DMS53 treated with DMSO at 0.1 percent for 48 hours (cell line): ENCODE data around the gene MAP4K2.

Experiments used
- DNase-seq: peaks from one replicate; lab custom pipeline; 2025; ENCODE audit not compliant: unreplicated experiment; lab: John Stamatoyannopoulos, UW

Gene MAP4K2

DNA sequence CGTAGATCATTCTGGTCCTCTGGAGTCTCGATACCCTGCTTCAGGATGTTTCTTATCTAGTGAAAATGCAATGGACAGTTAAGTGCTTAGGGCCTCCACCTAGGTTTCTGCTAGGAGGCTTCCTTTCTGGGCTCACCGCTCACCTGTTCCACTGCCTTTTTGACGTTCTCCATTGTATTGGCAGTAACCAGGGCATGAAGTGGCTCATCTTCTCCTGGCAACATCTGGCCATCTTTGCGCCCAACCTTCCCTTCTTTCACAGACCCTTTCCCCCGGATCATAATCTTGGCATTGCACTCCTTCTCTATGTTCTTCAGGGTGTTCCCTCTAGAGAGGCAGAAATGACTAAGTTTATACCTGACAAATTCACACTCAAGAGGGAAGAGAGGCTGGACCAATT is 33.7 kb downstream of the MAP4K2 start:
- DNase-seq, result no peak

GRCh38 chr11:64768300-64768694 is 34.7 kb downstream of the MAP4K2 start:
- DNase-seq, result no peak

DNA sequence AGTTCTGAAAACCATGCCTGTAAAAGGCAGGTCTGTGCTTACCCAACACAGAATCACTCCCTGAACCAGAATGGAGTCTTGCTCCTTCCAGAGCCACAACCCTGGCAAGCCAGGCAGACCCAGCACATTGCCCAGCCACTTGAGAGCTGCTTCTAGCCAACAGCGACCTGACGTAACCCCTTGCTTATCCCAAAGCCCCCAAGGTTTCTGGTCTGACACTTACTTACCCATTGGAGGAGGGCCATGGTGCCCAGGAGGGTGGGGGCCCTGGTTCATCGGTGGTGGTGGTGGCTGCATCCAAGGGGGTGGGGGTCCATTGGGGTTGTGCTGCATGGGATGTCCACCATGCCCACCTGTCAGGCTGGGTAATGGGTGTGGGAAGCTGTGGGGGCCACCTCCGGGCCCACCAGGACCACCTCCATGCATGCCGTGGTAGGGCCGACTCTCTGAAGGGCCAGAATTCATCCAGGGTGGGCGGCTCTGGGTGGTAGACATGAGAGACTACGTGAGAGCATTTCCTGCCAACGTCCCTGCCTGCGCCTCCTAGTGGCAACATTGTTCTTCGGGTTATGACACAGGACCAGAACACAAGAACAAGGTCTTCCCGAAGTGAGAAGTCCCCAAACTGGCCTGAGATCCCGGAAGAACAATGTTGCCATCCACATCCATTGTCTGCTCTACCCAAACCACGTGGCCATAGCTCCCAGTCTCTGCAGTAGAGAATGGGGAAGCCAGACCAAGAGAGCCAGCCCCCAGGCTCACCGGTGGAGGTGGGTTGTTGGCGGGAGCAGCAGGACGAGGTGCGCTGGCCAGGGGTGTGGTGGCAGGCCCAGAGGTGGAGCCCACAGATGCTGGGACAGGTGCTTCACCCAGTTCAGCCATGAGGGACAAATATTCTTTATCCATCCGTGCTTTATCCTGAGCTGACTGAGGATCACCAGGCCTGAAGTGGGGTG is 35.4 kb downstream of the MAP4K2 start:
- peak; percentile 56 for DNase-seq

DNA sequence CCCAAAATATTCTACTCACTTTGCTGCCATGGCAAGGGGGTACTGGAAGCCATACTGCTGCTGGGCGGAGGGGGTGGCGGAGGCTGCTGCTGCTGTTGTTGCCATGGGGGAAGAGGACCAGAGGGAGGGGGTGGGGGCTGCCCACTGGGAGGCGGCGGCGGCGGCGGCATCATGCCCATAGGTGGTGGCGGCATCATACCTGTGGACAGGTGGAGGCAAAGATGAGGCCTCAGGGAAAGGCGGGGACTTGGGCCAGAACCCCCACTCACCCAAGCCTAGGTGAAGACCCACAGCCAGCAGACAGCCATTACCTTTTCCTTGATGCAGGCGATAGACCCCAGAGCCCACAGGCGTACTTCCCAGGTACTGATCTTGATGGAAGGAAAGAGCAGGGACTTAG is 36.1 kb downstream of the MAP4K2 start:
- DNase-seq, result no peak

- DNase-seq, result no peak
These were observed 37.0 kb downstream of the MAP4K2 start for GRCh38 chr11:64765851-64766665.

- no peak for DNase-seq
These were observed 37.6 kb downstream of the MAP4K2 start for GRCh38 chr11:64765291-64765850.

DNA sequence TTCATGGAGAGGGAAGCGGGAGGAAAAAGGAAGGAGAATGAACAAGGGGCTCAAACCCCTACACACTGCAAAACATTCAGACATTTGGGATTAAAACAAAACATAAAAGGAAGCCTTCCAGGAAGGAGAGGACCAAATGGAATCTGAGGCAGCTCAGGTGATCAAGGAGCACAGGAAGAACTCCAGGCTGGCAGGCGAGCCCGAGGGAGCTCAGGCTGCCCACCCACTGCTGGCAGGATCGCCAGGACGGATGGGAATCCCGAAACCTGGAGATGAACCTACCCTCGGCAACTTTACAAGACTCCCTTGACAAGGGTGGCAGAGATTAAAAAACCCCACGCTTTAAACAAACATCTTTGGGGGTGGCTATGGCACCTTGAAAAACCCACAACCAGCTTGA is 38.3 kb downstream of the MAP4K2 start:
- no peak for DNase-seq

- no peak for DNase-seq
These were observed 38.9 kb downstream of the MAP4K2 start for GRCh38 chr11:64764040-64764611.

- DNase-seq, result no peak
These were observed 39.4 kb downstream of the MAP4K2 start for GRCh38 chr11:64763526-64764039.

GRCh38 chr11:64762674-64763525 is 40.1 kb downstream of the MAP4K2 start:
- no peak for DNase-seq

GRCh38 chr11:64762277-64762673 is 40.7 kb downstream of the MAP4K2 start:
- no peak for DNase-seq

- DNase-seq, result no peak
These were observed 42.1 kb downstream of the MAP4K2 start for GRCh38 chr11:64760759-64761420.

DNA sequence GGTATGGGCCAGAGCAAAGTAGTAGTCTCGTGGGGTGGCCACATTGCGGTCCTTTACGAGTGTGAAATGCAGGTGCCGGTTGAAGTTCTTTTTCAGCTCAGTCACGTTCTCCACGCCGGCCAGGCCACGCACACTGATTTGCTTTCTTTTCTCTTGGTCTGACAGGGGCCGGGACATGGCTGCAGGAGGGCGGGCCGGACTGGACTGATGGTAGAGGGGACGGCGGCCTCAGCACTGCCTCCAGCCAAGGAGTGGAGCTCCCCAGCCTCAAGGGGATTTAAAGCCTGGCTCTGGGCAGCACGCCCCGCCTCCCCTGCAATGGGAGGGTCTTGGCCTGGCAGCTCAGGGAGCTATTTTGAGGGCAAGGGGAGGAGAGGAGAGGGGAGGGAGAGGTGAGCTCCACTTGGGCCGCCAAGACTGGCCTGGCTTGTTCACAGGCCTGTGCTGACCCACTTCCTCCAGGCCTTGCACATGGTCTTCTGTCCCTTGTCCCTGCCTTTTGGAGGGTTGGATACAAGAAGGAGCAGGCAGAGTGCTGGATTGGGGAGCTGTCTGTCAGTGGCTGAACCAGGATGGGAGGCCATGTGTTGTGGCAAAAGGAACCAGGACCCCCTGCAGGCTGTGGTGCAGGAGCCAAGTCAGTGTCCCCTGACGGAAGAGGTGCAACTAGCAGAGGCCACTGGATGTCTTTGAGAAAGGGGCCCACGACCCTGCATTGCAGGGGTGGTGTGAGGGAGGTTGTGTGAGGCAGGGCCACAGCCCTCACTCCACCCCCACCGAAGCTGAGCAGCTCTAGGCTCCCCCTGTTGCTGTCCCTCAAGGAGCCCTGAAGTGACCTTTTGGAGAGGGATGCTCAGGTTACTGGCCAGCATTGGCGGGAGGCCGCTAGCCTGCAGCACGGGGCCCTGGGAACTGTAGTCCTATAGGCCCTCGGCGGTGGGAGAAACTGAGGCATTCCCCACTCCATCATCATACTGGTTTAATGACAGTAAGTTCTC is 43.0 kb downstream of the MAP4K2 start, which contains the start of gene PYGM:
Gene PYGM, minus strand, starts transcription at position 253 of the 998 bp plus-strand sequence. Its CDS starts 76 bp downstream, at position 177.
- DNase-seq, result no peak

- no peak for DNase-seq
These were observed 43.8 kb downstream of the MAP4K2 start for GRCh38 chr11:64759131-64759721.

GRCh38 chr11:64758330-64759079 is 44.5 kb downstream of the MAP4K2 start:
- DNase-seq, result no peak

DNA sequence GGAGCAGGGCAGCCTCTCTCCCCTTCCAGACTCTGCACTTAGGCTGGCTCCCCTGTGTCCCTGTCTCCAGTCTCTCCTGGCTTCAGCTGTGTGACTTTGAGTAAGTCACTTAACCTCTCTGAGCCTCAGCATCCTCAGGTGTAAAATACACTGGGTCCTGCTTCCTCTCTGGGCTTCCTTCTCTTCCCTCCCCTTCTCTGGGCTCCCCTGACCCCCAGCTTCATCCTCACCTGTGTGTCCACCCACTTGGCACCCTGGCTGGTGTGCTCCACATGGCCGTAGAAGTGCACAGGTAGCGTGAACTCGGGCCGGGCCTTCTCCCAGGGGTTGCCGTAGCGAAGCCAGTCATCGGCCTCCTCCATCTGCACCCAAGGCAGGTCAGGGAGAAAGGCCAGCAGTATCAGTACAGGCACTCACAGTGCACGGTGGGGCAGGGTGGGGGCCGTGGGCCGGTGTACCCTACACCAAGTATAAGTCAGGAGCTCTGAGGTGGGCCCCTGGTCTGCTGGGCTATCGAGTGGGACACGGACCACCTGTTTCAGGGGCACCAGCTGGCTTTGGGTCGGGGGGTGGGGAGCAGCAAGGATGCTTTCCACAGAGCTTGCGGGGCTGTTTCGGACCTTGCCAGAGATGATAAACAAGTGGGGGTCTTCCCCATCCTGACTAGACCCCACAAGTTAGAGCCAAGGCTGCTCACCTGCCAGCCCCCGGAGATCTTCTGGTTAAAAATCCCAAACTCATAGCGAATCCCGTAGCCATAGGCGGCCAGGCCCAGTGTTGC is 45.3 kb downstream of the MAP4K2 start:
- no peak for DNase-seq
